WTC11 (cell line): ENCODE measurements around the gene NIN. TPM values are rescaled to one million over a fixed set of nuclear protein-coding genes. Genes with fewer than 3 reads are reported as not detected.

Experiments
- ATAC-seq: fragments of 200-7000 bp; cut with Tn5 transposase; 2 replicates; pipeline ENCODE4 v1.10.0; 2021; ENCODE audit warnings: mild to moderate bottlenecking, moderate library complexity
- CTCF ChIA-PET: fragments of 300-600 bp; sonication (Branson Sonifier 250); formaldehyde crosslinking; loops from one replicate; lab custom pipeline; 2021; ENCODE audit warnings: antibody characterized with exemption; lab: Charles Lee
- POLR2A ChIA-PET: fragments of 350-600 bp; sonication (Branson Sonifier 250); formaldehyde crosslinking; loops from one replicate; lab custom pipeline; 2021; ENCODE audit warnings: antibody characterized with exemption; lab: Charles Lee
- DNase-seq: peaks from one replicate; pipeline ENCODE4 v3.0.0; 2021; ENCODE audit warnings: low spot score
- H3K27ac Mint-ChIP-seq: 2 replicates; pipeline ENCODE4 v1.8.0; 2021; ENCODE audit warnings: mixed read lengths
- H3K27me3 Mint-ChIP-seq: 2 replicates; pipeline ENCODE4 v1.8.0; 2021; ENCODE audit warnings: low read depth, mild to moderate bottlenecking, moderate library complexity, mixed read lengths
- H3K36me3 Mint-ChIP-seq: 2 replicates; pipeline ENCODE4 v1.8.0; 2021; ENCODE audit warnings: mixed read lengths
- H3K4me1 Mint-ChIP-seq: 2 replicates; pipeline ENCODE4 v1.8.0; 2022; ENCODE audit warnings: mixed read lengths
- H3K4me3 Mint-ChIP-seq: 2 replicates; pipeline ENCODE4 v1.8.0; 2021; ENCODE audit warnings: mild to moderate bottlenecking, moderate library complexity, mixed read lengths
- H3K9me3 Mint-ChIP-seq: 2 replicates; pipeline ENCODE4 v1.8.0; 2021; ENCODE audit warnings: mixed read lengths
- ATF1 ChIP-seq: sonication (generic); formaldehyde crosslinking; IDR thresholded peaks from 2 replicates; pipeline ENCODE4 v1.8.1; 2023; ENCODE audit warnings: mild to moderate bottlenecking, moderate library complexity, missing genetic modification reagents
- E2F1 ChIP-seq: sonication (generic); formaldehyde crosslinking; IDR thresholded peaks from 2 replicates; pipeline ENCODE4 v1.8.0; 2022; ENCODE audit warnings: mild to moderate bottlenecking, missing genetic modification reagents
- GTF2I ChIP-seq: fragments of 250-450 bp; sonication (Bioruptor Pico); conservative IDR thresholded peaks from 2 replicates; pipeline ENCODE4 v1.4.0; 2021; ENCODE audit warnings: mild to moderate bottlenecking
- PRRX2 ChIP-seq: fragments of 250-450 bp; sonication (Bioruptor Pico); IDR thresholded peaks from 2 replicates; pipeline ENCODE4 v1.8.0; 2021; ENCODE audit warnings: mild to moderate bottlenecking
- ZNF121 ChIP-seq: sonication (generic); formaldehyde crosslinking; IDR thresholded peaks from 2 replicates; pipeline ENCODE4 v1.8.0; 2023; ENCODE audit warnings: missing genetic modification reagents
- ZNF263 ChIP-seq: sonication (generic); formaldehyde crosslinking; IDR thresholded peaks from 2 replicates; pipeline ENCODE4 v1.8.1; 2022; ENCODE audit warnings: low read depth, mild to moderate bottlenecking, moderate library complexity, missing genetic modification reagents
- ZNF317 ChIP-seq: sonication (generic); formaldehyde crosslinking; IDR thresholded peaks from 2 replicates; pipeline ENCODE4 v1.8.1; 2023; ENCODE audit warnings: low read depth, mild to moderate bottlenecking, moderate library complexity, missing genetic modification reagents, borderline replicate concordance
- ZNF532 ChIP-seq: fragments of 250-450 bp; sonication (Bioruptor Pico); IDR thresholded peaks from 2 replicates; pipeline ENCODE4 v1.9.0; 2021; ENCODE audit warnings: mild to moderate bottlenecking, borderline replicate concordance
- total RNA-seq: library from RNA; stranded (reverse); gene quantifications from 3 replicates; pipeline ENCODE4 v1.2.3, GENCODE V29; 2021
- TF ChIP-seq, protein P1 (sequence below): sonication (generic); formaldehyde crosslinking; IDR thresholded peaks from 2 replicates; pipeline ENCODE4 v1.8.1; 2023; ENCODE audit warnings: mild to moderate bottlenecking, missing genetic modification reagents
- TF ChIP-seq, protein P2 (sequence below): sonication (generic); formaldehyde crosslinking; IDR thresholded peaks from 2 replicates; pipeline ENCODE4 v1.8.0; 2022; ENCODE audit warnings: missing genetic modification reagents
- TF ChIP-seq, protein P3 (sequence below): sonication (generic); formaldehyde crosslinking; IDR thresholded peaks from 2 replicates; pipeline ENCODE4 v1.8.1; 2023; ENCODE audit warnings: mild to moderate bottlenecking, moderate library complexity, missing genetic modification reagents

The NIN gene
- total RNA-seq, 1 experiment from 2014 or later = 23.8 TPM

DNA sequence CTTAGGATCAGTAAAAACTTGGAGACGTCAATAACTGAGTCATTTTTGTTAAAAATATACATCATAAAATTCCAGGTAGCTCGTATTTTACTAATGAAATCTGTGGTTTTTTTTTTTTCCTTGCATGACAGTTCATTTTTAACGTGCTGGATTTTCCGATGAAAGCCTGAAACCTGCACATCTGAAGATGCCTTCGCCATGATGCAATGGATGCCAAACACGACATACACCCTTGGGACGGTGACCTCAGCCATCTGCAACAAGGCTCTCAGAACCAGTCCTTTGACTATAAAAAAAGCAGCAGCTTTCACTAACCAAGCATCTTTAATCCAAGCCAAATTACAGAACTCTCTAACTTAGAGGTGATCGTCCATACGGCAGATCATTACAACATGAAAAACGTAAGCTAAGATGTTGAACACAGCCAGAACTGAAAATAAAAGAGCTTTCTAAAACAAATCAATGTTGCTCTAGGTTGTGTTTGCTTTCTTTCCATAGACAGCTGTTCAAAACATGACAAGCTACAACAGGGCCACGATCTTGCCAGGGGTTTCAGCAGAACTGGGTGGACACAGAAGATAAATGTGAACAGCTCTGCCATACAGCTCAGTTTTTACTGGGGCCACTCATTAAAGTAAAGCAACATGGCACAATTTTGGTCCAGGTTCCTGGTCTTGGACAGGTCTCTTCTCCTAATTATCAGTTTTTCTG, 7.8 kb downstream of the NIN start:
- H3K27ac Mint-ChIP-seq = no peak overlapping the region
- peaks cover 10% of the 10 kb centered on the region; the same call in 1 of the 2 replicates for H3K36me3 Mint-ChIP-seq
- peaks cover 71% of the 10 kb centered on the region for H3K27me3 Mint-ChIP-seq
- peaks cover 54% of the 10 kb centered on the region for H3K4me1 Mint-ChIP-seq
- ChIA-PET POLR2A (interaction anchor here (1.1 kb wide), 1 partner anchor 20 kb away, joined by 4 read pairs; no protein-coding TSS in a partner anchor), CTCF (interaction anchor here (2.0 kb wide), 1 partner anchor 37 kb away, joined by 5 read pairs; no protein-coding TSS in a partner anchor)
- H3K4me3 Mint-ChIP-seq = no peak overlapping the region
- no peaks in the 10 kb centered on the region for H3K9me3 Mint-ChIP-seq
- TF ChIP-seq E2F1 (CRISPR knock-in tag) (no peak), ZNF317 (CRISPR knock-in tag) (no peak), ATF1 (no peak), ZNF263 (CRISPR knock-in tag) (no peak), ZNF121 (CRISPR knock-in tag) (no peak)
- TF ChIP-seq, protein P1, sequence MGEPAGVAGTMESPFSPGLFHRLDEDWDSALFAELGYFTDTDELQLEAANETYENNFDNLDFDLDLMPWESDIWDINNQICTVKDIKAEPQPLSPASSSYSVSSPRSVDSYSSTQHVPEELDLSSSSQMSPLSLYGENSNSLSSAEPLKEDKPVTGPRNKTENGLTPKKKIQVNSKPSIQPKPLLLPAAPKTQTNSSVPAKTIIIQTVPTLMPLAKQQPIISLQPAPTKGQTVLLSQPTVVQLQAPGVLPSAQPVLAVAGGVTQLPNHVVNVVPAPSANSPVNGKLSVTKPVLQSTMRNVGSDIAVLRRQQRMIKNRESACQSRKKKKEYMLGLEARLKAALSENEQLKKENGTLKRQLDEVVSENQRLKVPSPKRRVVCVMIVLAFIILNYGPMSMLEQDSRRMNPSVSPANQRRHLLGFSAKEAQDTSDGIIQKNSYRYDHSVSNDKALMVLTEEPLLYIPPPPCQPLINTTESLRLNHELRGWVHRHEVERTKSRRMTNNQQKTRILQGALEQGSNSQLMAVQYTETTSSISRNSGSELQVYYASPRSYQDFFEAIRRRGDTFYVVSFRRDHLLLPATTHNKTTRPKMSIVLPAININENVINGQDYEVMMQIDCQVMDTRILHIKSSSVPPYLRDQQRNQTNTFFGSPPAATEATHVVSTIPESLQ (CRISPR knock-in tag) = no peak
- TF ChIP-seq, protein P2, sequence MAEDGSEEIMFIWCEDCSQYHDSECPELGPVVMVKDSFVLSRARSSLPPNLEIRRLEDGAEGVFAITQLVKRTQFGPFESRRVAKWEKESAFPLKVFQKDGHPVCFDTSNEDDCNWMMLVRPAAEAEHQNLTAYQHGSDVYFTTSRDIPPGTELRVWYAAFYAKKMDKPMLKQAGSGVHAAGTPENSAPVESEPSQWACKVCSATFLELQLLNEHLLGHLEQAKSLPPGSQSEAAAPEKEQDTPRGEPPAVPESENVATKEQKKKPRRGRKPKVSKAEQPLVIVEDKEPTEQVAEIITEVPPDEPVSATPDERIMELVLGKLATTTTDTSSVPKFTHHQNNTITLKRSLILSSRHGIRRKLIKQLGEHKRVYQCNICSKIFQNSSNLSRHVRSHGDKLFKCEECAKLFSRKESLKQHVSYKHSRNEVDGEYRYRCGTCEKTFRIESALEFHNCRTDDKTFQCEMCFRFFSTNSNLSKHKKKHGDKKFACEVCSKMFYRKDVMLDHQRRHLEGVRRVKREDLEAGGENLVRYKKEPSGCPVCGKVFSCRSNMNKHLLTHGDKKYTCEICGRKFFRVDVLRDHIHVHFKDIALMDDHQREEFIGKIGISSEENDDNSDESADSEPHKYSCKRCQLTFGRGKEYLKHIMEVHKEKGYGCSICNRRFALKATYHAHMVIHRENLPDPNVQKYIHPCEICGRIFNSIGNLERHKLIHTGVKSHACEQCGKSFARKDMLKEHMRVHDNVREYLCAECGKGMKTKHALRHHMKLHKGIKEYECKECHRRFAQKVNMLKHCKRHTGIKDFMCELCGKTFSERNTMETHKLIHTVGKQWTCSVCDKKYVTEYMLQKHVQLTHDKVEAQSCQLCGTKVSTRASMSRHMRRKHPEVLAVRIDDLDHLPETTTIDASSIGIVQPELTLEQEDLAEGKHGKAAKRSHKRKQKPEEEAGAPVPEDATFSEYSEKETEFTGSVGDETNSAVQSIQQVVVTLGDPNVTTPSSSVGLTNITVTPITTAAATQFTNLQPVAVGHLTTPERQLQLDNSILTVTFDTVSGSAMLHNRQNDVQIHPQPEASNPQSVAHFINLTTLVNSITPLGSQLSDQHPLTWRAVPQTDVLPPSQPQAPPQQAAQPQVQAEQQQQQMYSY (CRISPR knock-in tag) = no peak
- TF ChIP-seq, protein P3, sequence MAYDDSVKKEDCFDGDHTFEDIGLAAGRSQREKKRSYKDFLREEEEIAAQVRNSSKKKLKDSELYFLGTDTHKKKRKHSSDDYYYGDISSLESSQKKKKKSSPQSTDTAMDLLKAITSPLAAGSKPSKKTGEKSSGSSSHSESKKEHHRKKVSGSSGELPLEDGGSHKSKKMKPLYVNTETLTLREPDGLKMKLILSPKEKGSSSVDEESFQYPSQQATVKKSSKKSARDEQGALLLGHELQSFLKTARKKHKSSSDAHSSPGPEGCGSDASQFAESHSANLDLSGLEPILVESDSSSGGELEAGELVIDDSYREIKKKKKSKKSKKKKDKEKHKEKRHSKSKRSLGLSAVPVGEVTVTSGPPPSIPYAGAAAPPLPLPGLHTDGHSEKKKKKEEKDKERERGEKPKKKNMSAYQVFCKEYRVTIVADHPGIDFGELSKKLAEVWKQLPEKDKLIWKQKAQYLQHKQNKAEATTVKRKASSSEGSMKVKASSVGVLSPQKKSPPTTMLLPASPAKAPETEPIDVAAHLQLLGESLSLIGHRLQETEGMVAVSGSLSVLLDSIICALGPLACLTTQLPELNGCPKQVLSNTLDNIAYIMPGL = no peak
- DNase-seq = no peak
- ATAC-seq = no peak

DNA sequence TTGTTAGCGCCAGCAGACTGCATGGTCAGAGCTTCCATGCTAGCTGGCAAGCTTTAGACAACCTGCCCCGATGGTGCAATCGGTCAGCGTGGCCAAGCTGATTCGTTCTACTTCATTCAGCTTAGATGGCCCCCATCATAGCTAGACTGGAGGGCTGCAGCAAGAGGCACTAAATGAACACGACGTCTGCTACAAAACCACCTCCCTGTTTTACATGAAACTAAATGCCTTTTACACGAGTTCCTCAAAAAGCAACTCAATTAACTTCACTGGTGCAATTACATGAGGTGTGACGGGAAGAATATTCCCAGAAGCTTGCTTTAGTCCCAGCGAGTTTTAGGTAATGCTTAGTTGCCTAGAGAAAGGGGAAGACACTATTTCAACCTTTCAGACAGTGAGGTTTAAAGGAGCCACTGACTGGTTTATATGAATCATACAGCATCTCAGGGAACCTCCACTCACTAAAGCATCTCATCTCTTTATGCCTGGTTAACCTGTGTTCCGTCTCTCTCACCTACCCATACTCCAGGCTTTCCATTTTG, 8.4 kb downstream of the NIN start:
- POLR2A ChIA-PET = no interaction called here
- Mint-ChIP-seq H3K36me3 (peaks cover 10% of the 10 kb centered on the region; the same call in 1 of the 2 replicates), H3K27ac (no peak overlapping the region), H3K27me3 (peaks cover 64% of the 10 kb centered on the region), H3K4me1 (peaks cover 54% of the 10 kb centered on the region), H3K4me3 (no peak overlapping the region)
- DNase-seq (no peak), ATAC-seq (no peak)
- TF ChIP-seq, protein P2 (CRISPR knock-in tag) = 0 out of 2 replicates have a peak, but pooled peaks have one; percentile 29
- TF ChIP-seq ZNF532 (CRISPR knock-in tag) = no peak
- no peak for TF ChIP-seq PRRX2 (CRISPR knock-in tag)
- no peak for TF ChIP-seq GTF2I (CRISPR knock-in tag)
- TF ChIP-seq, all 79 proteins: peak for 1
- CTCF ChIA-PET = interaction anchor here (2.0 kb wide), 1 partner anchor 38 kb away, joined by 5 read pairs; no protein-coding TSS in a partner anchor
- no peaks in the 10 kb centered on the region for H3K9me3 Mint-ChIP-seq
